GM12873 (cell line): Measurements from ENCODE around the gene CBR3.

Experiments used
- CTCF ChIP-seq: IDR thresholded peaks from 2 replicates; pipeline ENCODE4 v1.5.1; 2012; ENCODE audit warnings: low read depth, mild to moderate bottlenecking, moderate library complexity, low read length, control low read depth; ENCODE audit not compliant: insufficient read depth; ENCODE audit errors: missing control alignments

Gene CBR3

DNA sequence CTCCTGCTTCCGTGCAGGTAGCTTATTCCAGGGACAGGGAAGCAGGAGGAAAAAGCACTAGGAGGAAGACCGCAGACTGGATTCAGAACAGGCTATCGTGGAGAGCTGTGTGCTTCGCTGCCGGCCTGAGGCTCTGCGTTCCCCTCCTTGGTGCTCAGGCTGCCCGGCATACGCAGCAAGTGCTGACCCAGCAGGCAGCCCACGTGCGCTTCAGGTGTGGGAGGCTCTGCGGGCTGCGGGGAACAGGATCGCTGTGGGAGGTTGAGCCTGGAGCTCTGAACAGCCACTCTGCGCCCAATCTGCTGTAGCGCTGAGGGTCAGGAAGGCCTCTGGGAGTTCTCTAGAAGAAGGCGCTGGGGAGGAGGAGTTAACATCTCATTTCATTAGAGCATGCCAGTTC, 49.7 kb downstream of the CBR3 start:
- TF ChIP-seq CTCF: no peak

DNA sequence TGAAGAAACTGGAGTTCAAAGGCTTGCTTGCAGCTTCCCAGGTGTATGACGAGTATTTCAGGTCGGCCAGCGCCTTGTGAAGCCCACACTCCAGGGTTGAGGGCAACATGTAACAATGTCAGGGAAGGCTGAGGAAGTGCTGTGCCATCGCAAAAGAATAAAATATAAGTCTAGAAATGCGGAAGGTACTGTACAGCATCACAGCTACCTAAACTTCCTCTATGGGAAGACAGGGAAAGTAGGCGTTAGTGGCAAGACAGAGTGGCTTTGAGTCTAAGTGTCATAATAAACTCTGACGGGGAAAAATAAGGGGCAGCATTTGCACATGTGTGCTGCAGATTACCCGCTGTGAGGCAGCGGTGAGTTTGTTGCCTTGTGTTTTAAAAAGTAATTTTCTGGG, 50.6 kb downstream of the CBR3 start:
- TF ChIP-seq CTCF: no peak

DNA sequence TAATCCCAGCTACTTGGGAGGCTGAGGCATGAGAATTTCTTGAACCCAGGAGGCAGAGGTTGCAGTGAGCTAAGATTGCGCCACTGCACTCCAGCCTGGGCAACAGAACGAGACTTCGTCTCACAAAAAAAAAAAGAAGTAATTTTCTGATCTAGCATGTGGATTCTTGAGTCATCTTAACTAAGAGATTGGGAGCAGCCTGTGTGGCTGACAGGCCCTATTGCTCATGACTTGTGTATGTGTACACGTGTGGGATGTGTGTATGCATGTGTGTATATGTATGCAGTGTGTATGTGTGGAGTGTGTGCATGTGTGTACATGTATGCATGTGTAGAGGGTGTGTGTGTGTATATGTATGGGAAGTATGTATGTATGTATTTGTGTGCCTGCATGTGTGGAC, 51.2 kb downstream of the CBR3 start:
- no peak for TF ChIP-seq CTCF

GRCh38 chr21:36186506-36187399, 51.9 kb downstream of the CBR3 start:
- no peak for TF ChIP-seq CTCF

DNA sequence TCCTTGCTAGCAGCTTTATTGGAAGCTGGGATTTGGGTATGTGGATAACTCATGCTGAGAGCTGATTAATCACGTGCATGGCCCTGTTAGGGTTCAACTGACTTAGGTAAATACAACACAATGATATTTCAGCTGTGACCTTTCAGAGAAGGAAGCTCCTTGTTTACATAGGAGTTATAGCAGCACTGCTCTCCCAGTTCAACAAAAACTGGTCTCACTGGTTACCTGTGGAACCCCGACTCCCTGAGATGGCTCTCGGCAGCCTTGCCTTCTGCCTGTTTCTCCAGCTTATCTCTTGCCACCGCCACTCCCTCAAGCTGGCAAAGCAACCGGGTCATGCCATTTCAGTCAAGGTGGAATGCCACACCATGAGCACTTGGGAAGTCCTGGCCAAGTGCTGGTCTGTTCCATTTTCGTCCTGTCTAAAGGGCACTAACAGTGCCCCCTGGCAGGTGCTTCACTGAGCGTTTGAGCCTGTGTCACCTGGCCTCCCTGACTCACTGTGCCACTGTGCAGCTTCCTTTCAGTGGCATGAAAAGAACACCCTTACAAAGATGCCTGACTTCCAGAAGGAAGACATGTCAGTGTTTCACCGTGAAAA, 53.3 kb downstream of the CBR3 start:
- TF ChIP-seq CTCF: no peak

DNA sequence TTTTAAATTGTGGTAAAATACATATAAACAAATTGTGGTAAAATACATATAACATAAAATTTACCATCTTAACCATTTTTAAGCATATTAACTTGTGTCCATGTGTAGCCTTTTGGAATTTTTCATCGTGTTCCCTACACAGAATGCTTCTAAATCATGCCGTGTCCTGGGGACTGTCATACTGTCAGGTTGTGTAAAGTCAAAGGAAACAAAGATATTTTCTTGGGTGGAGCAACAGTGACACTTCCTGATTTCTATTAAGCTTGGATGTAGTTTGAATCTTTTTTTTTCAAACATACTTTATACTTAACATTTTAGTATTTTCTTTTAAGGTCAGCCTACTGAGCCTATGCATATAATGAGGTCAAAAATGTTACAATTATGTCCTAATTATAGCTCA, 54.1 kb downstream of the CBR3 start:
- TF ChIP-seq CTCF: no peak

DNA sequence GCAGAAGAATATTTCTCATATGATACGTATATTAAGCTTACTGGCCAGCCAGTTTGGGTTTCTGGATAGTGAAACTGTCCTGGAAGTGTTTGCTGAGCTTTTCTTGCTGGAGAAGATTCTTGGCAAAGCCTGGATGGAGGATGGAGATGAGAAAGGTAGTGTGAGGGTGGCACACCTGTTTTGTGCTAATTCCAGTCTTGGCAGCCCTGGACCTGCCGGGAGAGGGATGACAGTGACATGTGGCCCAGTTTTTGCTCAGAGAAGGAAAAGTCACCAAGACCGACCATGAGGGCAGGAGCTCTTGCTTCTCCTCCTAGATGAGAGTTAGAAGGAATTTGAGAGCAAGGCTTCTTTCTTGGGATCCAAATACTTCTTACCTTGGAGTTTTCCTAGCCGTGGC, 55.9 kb downstream of the CBR3 start:
- TF ChIP-seq CTCF: no peak
